ENCODE results near the gene GAS2. TPM values are rescaled to one million over a fixed set of nuclear protein-coding genes. Genes with fewer than 3 reads are reported as not detected.

GAS2 gene
- polyA plus RNA-seq, 2 donors: 0.43 to 0.46 TPM

- Histone ChIP-seq H3K27me3 (ENCODE audit: control insufficient read depth in 1 of 2, insufficient read depth in 2 of 2, low read length in 2 of 2) (no peaks in the 10 kb centered on the region), H3K4me3 (ENCODE audit: low read depth in 1 of 2, low read length in 2 of 2) (peak within 1 kb of the TSS; percentile 80 to 91), H3K27ac (ENCODE audit: low read depth in 2 of 2, low read length in 1 of 2) (peak within 1 kb of the TSS; percentile 94 to 95), H3K4me1 (ENCODE audit: control insufficient read depth in 2 of 2, insufficient read depth in 2 of 2, low read length in 1 of 2) (no peaks in the 10 kb centered on the region), H3K36me3 (ENCODE audit: control insufficient read depth in 2 of 2, insufficient read depth in 2 of 2, low read length in 1 of 2) (peaks cover 0 to 3% of the 10 kb centered on the region in 2 donors), H3K9me3 (ENCODE audit: control insufficient read depth in 2 of 2, insufficient read depth in 1 of 2, low read depth in 1 of 2, low read length in 1 of 2) (no peaks in the 10 kb centered on the region)
- 0 to 1% methylated on average over 68 to 79 of the region's 79 CpGs for WGBS, 2 donors
Measured at GRCh38 chr11:22829231-22830081, 163.0 kb downstream of the GAS2 start, which contains the start of gene SVIP. Gene SVIP (minus strand): TSS chr11:22829801. CDS start chr11:22829748, 53 bp downstream.

DNA sequence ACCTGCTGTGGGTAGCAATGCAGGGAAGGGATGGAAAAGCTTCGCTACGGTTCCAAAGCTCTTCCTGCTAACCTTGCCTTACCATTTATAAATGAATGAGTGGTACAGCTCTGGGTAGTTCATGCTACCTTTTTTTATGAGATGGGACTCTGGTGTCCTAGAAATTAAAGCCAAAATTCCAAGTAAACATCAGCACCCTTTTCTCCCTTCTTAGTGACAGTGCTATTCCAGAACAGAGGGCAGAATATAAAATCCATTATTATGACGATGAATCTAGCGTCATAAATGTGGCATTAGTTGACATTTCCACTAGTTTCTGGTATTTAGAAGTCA lies 163.6 kb downstream of the GAS2 start:
- H3K27me3 ChIP-seq (ENCODE audit: control insufficient read depth in 1 of 2, insufficient read depth in 2 of 2, low read length in 2 of 2): no peaks in the 10 kb centered on the region
- no peaks in the 10 kb centered on the region for H3K36me3 ChIP-seq (ENCODE audit: control insufficient read depth in 2 of 2, insufficient read depth in 2 of 2, low read length in 1 of 2)
- no peaks in the 10 kb centered on the region for H3K4me1 ChIP-seq (ENCODE audit: control insufficient read depth in 2 of 2, insufficient read depth in 2 of 2, low read length in 1 of 2)
- no peak overlapping the region for H3K27ac ChIP-seq (ENCODE audit: low read depth in 2 of 2, low read length in 1 of 2)
- 14 to 15% methylated on average over 4 of the region's 4 CpGs for whole genome bisulfite sequencing, 2 donors
- peak overlapping the region in 1 of 2 donors; percentile 27 for H3K4me3 ChIP-seq (ENCODE audit: low read depth in 1 of 2, low read length in 2 of 2)
- no peaks in the 10 kb centered on the region for H3K9me3 ChIP-seq (ENCODE audit: control insufficient read depth in 2 of 2, insufficient read depth in 1 of 2, low read depth in 1 of 2, low read length in 1 of 2)

- no peaks in the 10 kb centered on the region for H3K9me3 ChIP-seq (ENCODE audit: control insufficient read depth in 2 of 2, insufficient read depth in 1 of 2, low read depth in 1 of 2, low read length in 1 of 2)
- no peaks in the 10 kb centered on the region for H3K4me1 ChIP-seq (ENCODE audit: control insufficient read depth in 2 of 2, insufficient read depth in 2 of 2, low read length in 1 of 2)
- H3K4me3 ChIP-seq (ENCODE audit: low read depth in 1 of 2, low read length in 2 of 2): no peak overlapping the region
- WGBS, 2 donors: 61 to 62% methylated on average over 3 of the region's 3 CpGs
- H3K27me3 ChIP-seq (ENCODE audit: control insufficient read depth in 1 of 2, insufficient read depth in 2 of 2, low read length in 2 of 2): no peaks in the 10 kb centered on the region
- no peak overlapping the region for H3K27ac ChIP-seq (ENCODE audit: low read depth in 2 of 2, low read length in 1 of 2)
- H3K36me3 ChIP-seq (ENCODE audit: control insufficient read depth in 2 of 2, insufficient read depth in 2 of 2, low read length in 1 of 2): no peaks in the 10 kb centered on the region
Measured at GRCh38 chr11:22832315-22833015, 166.1 kb downstream of the GAS2 start.

DNA sequence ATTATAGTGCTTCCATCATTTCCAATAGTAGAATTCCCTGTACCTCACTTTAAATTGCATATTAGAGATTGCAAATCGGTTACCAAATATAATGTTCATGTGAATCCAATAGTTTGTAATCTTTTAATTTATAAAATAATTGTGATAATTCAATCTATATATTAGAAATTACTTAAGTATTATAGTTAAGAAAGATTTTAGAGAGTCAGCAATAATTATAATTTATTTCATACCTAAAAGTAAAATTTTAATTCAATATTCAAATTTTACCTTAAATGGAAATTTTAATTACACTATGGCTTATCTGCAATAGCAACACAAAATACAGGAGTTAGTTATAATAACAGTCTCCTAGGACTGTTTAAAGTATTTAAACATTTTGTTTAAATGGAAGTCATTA lies 180.3 kb downstream of the GAS2 start:
- Histone ChIP-seq H3K27ac (ENCODE audit: low read depth in 2 of 2, low read length in 1 of 2) (no peak overlapping the region), H3K4me3 (ENCODE audit: low read depth in 1 of 2, low read length in 2 of 2) (no peak overlapping the region), H3K27me3 (ENCODE audit: control insufficient read depth in 1 of 2, insufficient read depth in 2 of 2, low read length in 2 of 2) (peaks cover 0 to 3% of the 10 kb centered on the region in 2 donors), H3K36me3 (ENCODE audit: control insufficient read depth in 2 of 2, insufficient read depth in 2 of 2, low read length in 1 of 2) (no peaks in the 10 kb centered on the region), H3K4me1 (ENCODE audit: control insufficient read depth in 2 of 2, insufficient read depth in 2 of 2, low read length in 1 of 2) (no peaks in the 10 kb centered on the region), H3K9me3 (ENCODE audit: control insufficient read depth in 2 of 2, insufficient read depth in 1 of 2, low read depth in 1 of 2, low read length in 1 of 2) (no peaks in the 10 kb centered on the region)
- 89 to 93% methylated on average over 1 of the region's 1 CpG for WGBS, 2 donors

DNA sequence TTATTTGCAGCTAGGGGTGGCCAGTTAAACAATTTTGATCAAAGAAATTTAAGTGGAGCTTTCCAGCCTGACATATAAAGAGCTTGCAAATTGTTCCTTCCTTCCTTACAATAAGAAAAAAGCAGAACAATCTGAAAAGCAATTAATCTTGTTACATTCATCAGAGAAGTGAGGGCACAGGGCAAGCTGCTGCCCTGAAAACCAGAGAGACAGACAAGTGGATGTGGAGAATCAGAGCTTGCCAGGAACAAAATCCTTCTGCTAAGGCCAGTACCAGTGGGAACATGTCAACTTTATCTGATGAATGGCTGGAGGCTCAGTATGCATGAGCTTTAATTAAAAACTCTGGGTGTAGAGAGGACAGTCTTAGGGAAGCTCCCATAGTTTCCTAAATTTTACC lies 185.1 kb downstream of the GAS2 start:
- Histone ChIP-seq H3K4me1 (ENCODE audit: control insufficient read depth in 2 of 2, insufficient read depth in 2 of 2, low read length in 1 of 2) (no peaks in the 10 kb centered on the region), H3K27ac (ENCODE audit: low read depth in 2 of 2, low read length in 1 of 2) (no peak overlapping the region), H3K9me3 (ENCODE audit: control insufficient read depth in 2 of 2, insufficient read depth in 1 of 2, low read depth in 1 of 2, low read length in 1 of 2) (no peaks in the 10 kb centered on the region), H3K27me3 (ENCODE audit: control insufficient read depth in 1 of 2, insufficient read depth in 2 of 2, low read length in 2 of 2) (no peaks in the 10 kb centered on the region), H3K4me3 (ENCODE audit: low read depth in 1 of 2, low read length in 2 of 2) (no peak overlapping the region), H3K36me3 (ENCODE audit: control insufficient read depth in 2 of 2, insufficient read depth in 2 of 2, low read length in 1 of 2) (no peaks in the 10 kb centered on the region)

DNA sequence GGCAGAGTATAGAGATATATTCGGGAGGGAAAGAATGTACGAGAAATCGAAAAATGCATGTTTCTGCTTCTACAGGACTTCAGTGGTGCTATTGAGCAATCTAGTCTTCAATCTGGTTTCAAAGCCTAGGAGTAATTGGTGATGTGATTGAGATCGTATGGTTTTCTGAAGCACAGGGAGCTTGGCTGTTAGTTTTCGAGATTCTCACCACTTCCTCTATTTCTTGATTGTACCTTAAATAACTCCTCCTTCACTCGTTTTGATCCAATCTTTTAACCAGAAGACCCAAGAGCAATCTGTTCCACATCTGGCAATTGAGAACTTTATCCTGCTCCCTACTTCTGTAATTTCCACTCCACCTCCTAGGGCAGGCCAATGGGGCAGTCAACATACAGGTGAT lies 193.3 kb downstream of the GAS2 start:
- H3K9me3 ChIP-seq (ENCODE audit: control insufficient read depth in 2 of 2, insufficient read depth in 1 of 2, low read depth in 1 of 2, low read length in 1 of 2): no peaks in the 10 kb centered on the region
- no peak overlapping the region for H3K4me3 ChIP-seq (ENCODE audit: low read depth in 1 of 2, low read length in 2 of 2)
- WGBS, 2 donors: 89 to 90% methylated on average over 6 of the region's 6 CpGs
- H3K36me3 ChIP-seq (ENCODE audit: control insufficient read depth in 2 of 2, insufficient read depth in 2 of 2, low read length in 1 of 2): no peaks in the 10 kb centered on the region
- H3K27ac ChIP-seq (ENCODE audit: low read depth in 2 of 2, low read length in 1 of 2): no peak overlapping the region
- H3K27me3 ChIP-seq (ENCODE audit: control insufficient read depth in 1 of 2, insufficient read depth in 2 of 2, low read length in 2 of 2): no peaks in the 10 kb centered on the region
- no peaks in the 10 kb centered on the region for H3K4me1 ChIP-seq (ENCODE audit: control insufficient read depth in 2 of 2, insufficient read depth in 2 of 2, low read length in 1 of 2)

- 93% methylated on average over 4 of the region's 4 CpGs for WGBS, 2 donors
- Histone ChIP-seq H3K27me3 (ENCODE audit: control insufficient read depth in 1 of 2, insufficient read depth in 2 of 2, low read length in 2 of 2) (no peaks in the 10 kb centered on the region), H3K36me3 (ENCODE audit: control insufficient read depth in 2 of 2, insufficient read depth in 2 of 2, low read length in 1 of 2) (no peaks in the 10 kb centered on the region), H3K4me1 (ENCODE audit: control insufficient read depth in 2 of 2, insufficient read depth in 2 of 2, low read length in 1 of 2) (no peaks in the 10 kb centered on the region), H3K27ac (ENCODE audit: low read depth in 2 of 2, low read length in 1 of 2) (no peak within 1 kb of the TSS), H3K4me3 (ENCODE audit: low read depth in 1 of 2, low read length in 2 of 2) (no peak within 1 kb of the TSS), H3K9me3 (ENCODE audit: control insufficient read depth in 2 of 2, insufficient read depth in 1 of 2, low read depth in 1 of 2, low read length in 1 of 2) (no peaks in the 10 kb centered on the region)
Measured at GRCh38 chr11:22860241-22860640, 193.8 kb downstream of the GAS2 start, which contains the start of gene CCDC179. Gene CCDC179 (minus strand): TSS chr11:22860474. CDS start chr11:22860421, 53 bp downstream.

Other genes starting within 250 kb of the GAS2 start
- 1 to 10 TPM; 3.7 to 4.6 TPM for gene FANCF, start 40.8 kb upstream of the GAS2 start, polyA plus RNA-seq
- gene SVIP, start 163.2 kb downstream of the GAS2 start, polyA plus RNA-seq: 10 to 100 TPM in 1 of 2 donors, 1 to 10 TPM in 1; 9.2 to 10.3 TPM
- not detected for gene CCDC179, start 193.9 kb downstream of the GAS2 start, polyA plus RNA-seq

Data from esophagus (tissue), 2 donors.